OCI-LY7 (cell line): ENCODE measurements around the gene PRKG1. TPM values are rescaled to one million over a fixed set of nuclear protein-coding genes. Genes with fewer than 3 reads are reported as not detected.

ENCODE experiments used
- BruUV-seq: library from RNA; stranded (reverse); fragments of 400-500 nt; replicated peaks from 2 replicates; lab custom pipeline; 2021; lab: Mats Ljungman, UMichigan
- CTCF ChIA-PET: fragments of 300-600 bp; sonication (Branson Sonifier 250); formaldehyde crosslinking; loops from one replicate; lab custom pipeline; 2022; ENCODE audit warnings: antibody characterized with exemption; ENCODE audit not compliant: unreplicated experiment; lab: Charles Lee
- POLR2A ChIA-PET: fragments of 300-600 bp; sonication (Branson Sonifier 250); formaldehyde crosslinking; loops from one replicate; lab custom pipeline; 2022; ENCODE audit warnings: antibody characterized with exemption; lab: Charles Lee
- DNase-seq: peaks from one replicate; pipeline ENCODE4 v3.0.0-alpha.2; 2015; ENCODE audit warnings: low spot score
- H2AFZ ChIP-seq: fragments of 200-600 bp; sonication (generic), shearing (Covaris generic); 2 replicates; pipeline ENCODE4 v1.6.1; 2014; ENCODE audit warnings: mild to moderate bottlenecking, antibody characterized with exemption, low read length, moderate library complexity
- H3K27ac ChIP-seq: fragments of 200-600 bp; sonication (generic); 2 replicates; pipeline ENCODE4 v1.5.1; 2014; ENCODE audit warnings: mixed run types, low read depth, mild to moderate bottlenecking, moderate library complexity, low read length, inconsistent platforms; ENCODE audit not compliant: poor library complexity, severe bottlenecking
- H3K36me3 ChIP-seq: fragments of 200-600 bp; sonication (generic); 2 replicates; pipeline ENCODE4 v1.6.1; 2014; ENCODE audit warnings: mild to moderate bottlenecking, antibody characterized with exemption, low read length, moderate library complexity, mixed read lengths; ENCODE audit not compliant: insufficient read depth
- H3K4me1 ChIP-seq: fragments of 200-600 bp; sonication (generic); 2 replicates; pipeline ENCODE4 v1.5.1; 2014; ENCODE audit warnings: mild to moderate bottlenecking, low read length; ENCODE audit not compliant: insufficient read depth, poor library complexity, severe bottlenecking
- H3K4me2 ChIP-seq: fragments of 200-600 bp; sonication (generic); 2 replicates; pipeline ENCODE4 v1.6.1; 2014; ENCODE audit warnings: mild to moderate bottlenecking, low read length
- H3K4me3 ChIP-seq: fragments of 200-600 bp; sonication (generic); 2 replicates; pipeline ENCODE4 v1.5.1; 2014; ENCODE audit warnings: mild to moderate bottlenecking, low read depth, low read length; ENCODE audit not compliant: poor library complexity, severe bottlenecking
- H3K79me2 ChIP-seq: fragments of 200-600 bp; sonication (generic); 2 replicates; pipeline ENCODE4 v1.6.1; 2016; ENCODE audit warnings: low read depth, mild to moderate bottlenecking, low read length, moderate library complexity, mixed read lengths; ENCODE audit not compliant: insufficient read depth
- H3K9me2 ChIP-seq: fragments of 200-600 bp; sonication (generic); 2 replicates; pipeline ENCODE4 v1.6.1; 2016; ENCODE audit warnings: mild to moderate bottlenecking, low read length, mixed read lengths; ENCODE audit not compliant: insufficient read depth
- H3K9me3 ChIP-seq: fragments of 200-600 bp; sonication (generic); 2 replicates; pipeline ENCODE4 v1.6.1; 2014; ENCODE audit warnings: mild to moderate bottlenecking, mixed run types, low read length, mixed read lengths
- H4K20me1 ChIP-seq: fragments of 200-600 bp; sonication (generic); 2 replicates; pipeline ENCODE4 v1.6.1; 2014; ENCODE audit warnings: mild to moderate bottlenecking, antibody characterized with exemption, low read length, moderate library complexity, mixed read lengths; ENCODE audit not compliant: insufficient read depth
- EZH2phosphoT487 ChIP-seq: fragments of 200-600 bp; sonication (generic); IDR thresholded peaks from 2 replicates; pipeline ENCODE4 v1.6.1; 2018; ENCODE audit warnings: low read depth, borderline replicate concordance, mild to moderate bottlenecking, mixed run types, antibody characterized with exemption, low read length, moderate library complexity, mixed read lengths
- intact Hi-C: fragments of 100-400 bp; cut with micrococcal nuclease; formaldehyde crosslinking; loops from one replicate; pipeline ENCODE4 v1.10.0; 2022; ENCODE audit not compliant: unreplicated experiment
- total RNA-seq, 2 experiments: library from RNA; depleted of rRNA in 1 of 2; stranded (reverse); fragments of >200 nt in 1 of 2; shearing (Covaris generic) in 1 of 2; gene quantifications; 2 replicates each; pipeline ENCODE4 v1.2.3, GENCODE V29; 2014 to 2022
- TF ChIP-seq, protein P1 (sequence below): fragments of 200-600 bp; sonication (generic); conservative IDR thresholded peaks from 2 replicates; pipeline ENCODE4 v1.5.1; 2014; ENCODE audit warnings: mild to moderate bottlenecking, antibody characterized with exemption, low read length, moderate library complexity, mixed read lengths

The PRKG1 gene
- total RNA-seq, 2 experiments from 2014 or later = not detected

DNA sequence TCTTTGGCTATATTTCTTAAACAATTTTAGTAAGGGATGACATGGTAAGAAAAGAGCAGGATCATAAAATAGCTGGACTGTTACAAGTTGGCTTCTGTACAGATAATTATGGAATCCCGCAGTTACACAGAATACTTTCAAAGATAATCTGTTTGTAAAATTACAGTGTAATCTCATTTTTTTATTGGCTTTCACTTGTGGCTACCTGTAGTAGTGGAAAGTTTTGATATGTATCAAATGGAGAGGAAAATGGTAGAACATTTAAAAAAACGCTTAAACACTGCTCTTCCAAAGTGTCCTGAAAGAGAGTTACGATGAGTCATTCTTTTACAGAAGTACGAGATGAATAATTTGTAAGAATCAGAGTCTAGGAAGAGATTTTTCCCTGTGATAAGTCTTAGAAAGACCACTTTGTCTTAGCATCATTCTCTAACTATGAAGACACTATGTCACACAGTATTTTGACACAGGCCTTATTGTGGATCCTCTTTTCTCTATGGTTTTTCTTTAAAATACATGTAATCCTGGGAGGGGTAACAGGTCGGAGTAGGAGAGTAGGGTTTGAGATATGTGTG lies 1024.8 kb downstream of the PRKG1 start:
- no peak for DNase-seq
- intact Hi-C loops = no loop called here
- Histone ChIP-seq H4K20me1 (no peaks in the 10 kb centered on the region), H3K4me3 (no peak overlapping the region), H2AFZ (no peak overlapping the region), H3K4me1 (no peaks in the 10 kb centered on the region), H3K36me3 (no peaks in the 10 kb centered on the region), H3K9me2 (no peaks in the 10 kb centered on the region), H3K79me2 (no peaks in the 10 kb centered on the region), H3K9me3 (no peaks in the 10 kb centered on the region), H3K27ac (no peak overlapping the region), H3K4me2 (no peak overlapping the region)
- CTCF ChIA-PET = no interaction called here
- no TSS peak for BruUV-seq
- POLR2A ChIA-PET = no interaction called here
- TF ChIP-seq, protein P1, sequence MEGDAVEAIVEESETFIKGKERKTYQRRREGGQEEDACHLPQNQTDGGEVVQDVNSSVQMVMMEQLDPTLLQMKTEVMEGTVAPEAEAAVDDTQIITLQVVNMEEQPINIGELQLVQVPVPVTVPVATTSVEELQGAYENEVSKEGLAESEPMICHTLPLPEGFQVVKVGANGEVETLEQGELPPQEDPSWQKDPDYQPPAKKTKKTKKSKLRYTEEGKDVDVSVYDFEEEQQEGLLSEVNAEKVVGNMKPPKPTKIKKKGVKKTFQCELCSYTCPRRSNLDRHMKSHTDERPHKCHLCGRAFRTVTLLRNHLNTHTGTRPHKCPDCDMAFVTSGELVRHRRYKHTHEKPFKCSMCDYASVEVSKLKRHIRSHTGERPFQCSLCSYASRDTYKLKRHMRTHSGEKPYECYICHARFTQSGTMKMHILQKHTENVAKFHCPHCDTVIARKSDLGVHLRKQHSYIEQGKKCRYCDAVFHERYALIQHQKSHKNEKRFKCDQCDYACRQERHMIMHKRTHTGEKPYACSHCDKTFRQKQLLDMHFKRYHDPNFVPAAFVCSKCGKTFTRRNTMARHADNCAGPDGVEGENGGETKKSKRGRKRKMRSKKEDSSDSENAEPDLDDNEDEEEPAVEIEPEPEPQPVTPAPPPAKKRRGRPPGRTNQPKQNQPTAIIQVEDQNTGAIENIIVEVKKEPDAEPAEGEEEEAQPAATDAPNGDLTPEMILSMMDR = no peak
- no peak for TF ChIP-seq EZH2phosphoT487

DNA sequence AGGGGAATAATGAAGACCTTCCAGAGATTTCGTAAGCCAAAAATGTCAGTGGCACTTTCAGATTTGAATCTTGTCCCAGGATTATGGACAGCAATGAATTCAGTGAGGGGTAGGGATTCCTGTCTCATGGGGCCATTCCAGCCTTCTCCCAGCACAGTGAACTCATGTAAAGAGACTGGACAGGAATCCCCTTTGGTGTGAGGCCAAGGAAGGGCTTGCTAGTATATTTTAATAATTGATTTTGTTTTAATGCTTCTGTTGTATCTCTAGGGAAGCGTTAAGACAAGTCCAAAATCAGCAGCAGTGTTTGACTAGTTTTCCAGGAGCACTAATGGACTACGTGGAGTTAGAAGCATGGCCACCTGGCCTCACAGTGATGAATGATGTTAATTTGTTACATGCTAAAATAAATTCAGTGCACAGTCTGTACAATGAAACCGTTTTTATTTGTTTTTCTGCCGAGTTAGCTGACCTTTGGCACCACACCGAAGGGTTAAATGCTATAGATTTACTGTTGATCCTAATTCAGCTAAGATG lies 1025.8 kb downstream of the PRKG1 start:
- POLR2A ChIA-PET = interaction anchor here (0.6 to 1.3 kb wide), 2 partner anchors 12 to 55 kb away, joined by 3 to 6 read pairs; no protein-coding TSS in a partner anchor
- Histone ChIP-seq H3K4me1 (no peaks in the 10 kb centered on the region), H3K9me2 (no peaks in the 10 kb centered on the region), H3K9me3 (no peaks in the 10 kb centered on the region), H3K36me3 (no peaks in the 10 kb centered on the region), H3K4me3 (no peak overlapping the region), H3K79me2 (no peaks in the 10 kb centered on the region), H2AFZ (no peak overlapping the region), H4K20me1 (no peaks in the 10 kb centered on the region), H3K27ac (no peak overlapping the region), H3K4me2 (no peak overlapping the region)
- CTCF ChIA-PET = no interaction called here
- BruUV-seq = no TSS peak
- TF ChIP-seq, protein P1 = no peak
- no peak for TF ChIP-seq EZH2phosphoT487
- DNase-seq = no peak
- intact Hi-C loops = no loop called here

DNA sequence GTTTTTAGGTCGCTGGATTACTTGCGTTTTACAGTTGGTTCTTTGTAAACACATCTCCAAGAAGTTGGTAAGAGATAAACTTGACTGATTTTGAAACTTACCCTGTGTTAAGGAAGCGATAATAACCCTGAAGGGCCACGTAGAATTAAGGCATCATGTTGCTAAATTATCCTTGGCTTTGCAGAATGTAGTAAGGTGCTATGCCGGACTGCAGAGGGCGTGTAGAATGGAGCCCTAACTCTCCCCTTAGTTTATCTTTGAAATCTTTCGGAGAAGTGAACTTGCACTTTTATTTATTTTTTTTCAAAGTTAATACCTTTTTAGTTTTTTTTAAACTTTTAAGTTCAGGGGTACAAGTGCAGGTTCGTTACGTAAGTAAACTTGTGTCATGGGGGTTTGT lies 1031.0 kb downstream of the PRKG1 start:
- Histone ChIP-seq H3K4me2 (no peak overlapping the region), H3K9me3 (no peaks in the 10 kb centered on the region), H3K9me2 (no peaks in the 10 kb centered on the region), H3K4me1 (no peaks in the 10 kb centered on the region), H2AFZ (no peak overlapping the region), H3K79me2 (no peaks in the 10 kb centered on the region), H3K27ac (no peak overlapping the region), H3K36me3 (no peaks in the 10 kb centered on the region), H3K4me3 (no peak overlapping the region), H4K20me1 (no peaks in the 10 kb centered on the region)
- POLR2A ChIA-PET = interaction anchor here (0.6 kb wide), 1 partner anchor 28 kb away, joined by 3 read pairs; no protein-coding TSS in a partner anchor
- intact Hi-C loops = no loop called here
- no peak for DNase-seq
- CTCF ChIA-PET = no interaction called here
- BruUV-seq = no TSS peak
- TF ChIP-seq, protein P1 = no peak
- no peak for TF ChIP-seq EZH2phosphoT487
